Tibial nerve (tissue), 4 donors: ENCODE measurements around the gene EML5.

ENCODE experiments used
- CTCF ChIP-seq, 5 experiments: fragments of 200-600 bp in 3 of 5; fragments of 450-650 bp in 2 of 5; sonication (generic) in 3 of 5; IDR thresholded peaks; one replicate each; pipeline ENCODE4 v1.5.1; 2016 to 2019; ENCODE audit warnings: antibody characterized with exemption in 5 of 5, mild to moderate bottlenecking in 3 of 5, moderate library complexity in 2 of 5
- EP300 ChIP-seq, 2 donors: sonication (generic); formaldehyde crosslinking; IDR thresholded peaks; one replicate each; pipeline ENCODE4 v1.6.1; 2017; ENCODE audit warnings: antibody characterized with exemption in 2 of 2, mild to moderate bottlenecking in 1 of 2
- POLR2A ChIP-seq, 2 donors: fragments of 450-650 bp; IDR thresholded peaks; one replicate each; pipeline ENCODE4 v1.6.1; 2017; ENCODE audit warnings: antibody characterized with exemption in 2 of 2, mild to moderate bottlenecking in 2 of 2, moderate library complexity in 2 of 2

GRCh38 chr14:88682495-88683114 lies 110.1 kb downstream of the EML5 start:
- TF ChIP-seq CTCF (IDR thresholded peaks at IDR 0.05) (no peak), POLR2A (IDR thresholded peaks at IDR 0.05) (no peak), EP300 (IDR thresholded peaks at IDR 0.05) (no peak)
